Stimulated activated naive CD8-positive, alpha-beta T cell treated with anti-CD3 and anti-CD28 coated beads, Interleukin-15, amount 100 ng/mL, for 72 hours (primary cell): ENCODE results near the gene GNRH2.
A peak's percentile ranks its signal among the peaks of the same experiment; 100 is the strongest.

ENCODE experiments used
- ATAC-seq: fragments of 150-1000 bp; cut with Tn5 transposase; 2 replicates; pipeline ENCODE4 v1.10.0; 2021; ENCODE audit warnings: mild to moderate bottlenecking, moderate library complexity
- DNase-seq, 2 donors: peaks; one replicate each; pipeline ENCODE4 v3.0.0; 2021 to 2022
- H3K27ac Mint-ChIP-seq, 2 donors: one replicate each; pipeline ENCODE4 v1.8.0; 2022; ENCODE audit warnings: mild to moderate bottlenecking in 2 of 2, mixed read lengths in 2 of 2, moderate library complexity in 2 of 2
- H3K27me3 Mint-ChIP-seq: one replicate; pipeline ENCODE4 v1.8.0; 2022; ENCODE audit warnings: mixed read lengths
- H3K4me1 Mint-ChIP-seq: one replicate; pipeline ENCODE4 v1.8.0; 2022; ENCODE audit warnings: mild to moderate bottlenecking, mixed read lengths
- H3K4me3 Mint-ChIP-seq, 2 donors: one replicate each; pipeline ENCODE4 v1.8.0; 2022; ENCODE audit warnings: mild to moderate bottlenecking in 2 of 2, mixed read lengths in 2 of 2, moderate library complexity in 1 of 2
- H3K9me3 Mint-ChIP-seq, 2 donors: one replicate each; pipeline ENCODE4 v1.8.0; 2022; ENCODE audit warnings: mixed read lengths in 2 of 2

GNRH2 gene

GRCh38 chr20:3080939-3081388 lies 37.5 kb downstream of the GNRH2 start:
- Mint-ChIP-seq H3K27ac (no peak overlapping the region), H3K4me3 (no peak overlapping the region), H3K9me3 (no peaks in the 10 kb centered on the region), H3K27me3 (peaks cover 59% of the 10 kb centered on the region), H3K4me1 (peaks cover 40% of the 10 kb centered on the region)
- DNase-seq (no peak), ATAC-seq (no peak)

DNA sequence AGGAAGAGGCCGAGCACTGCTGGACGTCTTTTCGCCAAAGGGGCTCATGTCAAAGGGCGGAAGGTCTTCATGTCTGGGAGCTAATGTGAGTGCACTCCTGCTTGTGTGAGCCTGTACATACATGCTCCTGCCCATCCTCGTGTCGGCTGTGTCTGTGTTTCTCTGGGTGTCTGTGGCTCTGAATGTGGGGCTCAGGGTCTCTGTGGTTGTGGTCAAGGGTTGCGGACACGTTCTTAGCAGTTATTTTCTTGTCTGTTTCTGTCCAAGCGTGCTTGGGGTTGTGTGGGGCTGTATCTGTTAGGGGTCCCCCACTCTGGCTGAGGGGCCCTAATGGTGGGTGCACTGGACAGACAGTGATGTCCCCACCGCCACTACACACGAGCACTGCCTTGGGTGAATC lies 38.2 kb downstream of the GNRH2 start:
- Mint-ChIP-seq H3K27ac (no peak overlapping the region), H3K4me1 (peaks cover 38% of the 10 kb centered on the region), H3K4me3 (no peak overlapping the region), H3K9me3 (no peaks in the 10 kb centered on the region), H3K27me3 (peaks cover 59% of the 10 kb centered on the region)
- ATAC-seq (no peak), DNase-seq (no peak)

DNA sequence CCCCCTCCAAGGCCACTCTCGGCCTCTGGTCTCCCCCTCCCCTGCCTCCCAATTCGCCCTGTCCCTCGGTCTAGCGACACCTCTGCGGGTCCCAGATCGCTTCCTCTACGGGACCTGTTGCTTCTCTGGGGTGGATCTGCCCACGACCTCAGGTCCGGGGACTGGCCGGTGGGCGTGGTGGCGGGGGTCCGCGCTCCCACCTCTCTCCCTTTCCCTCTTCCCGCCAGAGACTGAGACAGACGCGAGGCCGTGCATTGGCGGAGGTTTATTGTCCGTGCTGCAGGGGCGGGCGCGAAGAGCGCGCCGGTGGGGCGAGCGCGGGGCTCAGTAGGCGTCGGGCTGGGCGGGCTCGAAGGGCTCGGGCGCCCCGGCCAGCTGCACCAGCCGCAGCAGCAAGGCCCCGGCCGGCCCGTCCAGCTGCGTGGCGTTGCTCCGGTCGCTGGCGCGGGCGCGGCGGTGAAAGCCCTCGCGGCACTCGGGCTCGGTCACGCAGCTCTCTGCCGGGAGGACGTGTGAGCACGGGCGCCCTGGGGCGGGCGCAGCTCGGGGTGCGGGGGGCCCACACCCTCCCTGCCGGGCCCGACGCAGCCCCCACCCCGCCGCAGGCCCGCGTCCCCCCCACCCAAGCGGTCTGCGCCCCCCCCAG lies 39.0 kb downstream of the GNRH2 start:
- H3K4me1 Mint-ChIP-seq, result peaks cover 30% of the 10 kb centered on the region
- peaks cover 59% of the 10 kb centered on the region for H3K27me3 Mint-ChIP-seq
- no peak overlapping the region for H3K27ac Mint-ChIP-seq
- peak overlapping the region; percentile 54 to 68 for H3K4me3 Mint-ChIP-seq
- no peaks in the 10 kb centered on the region for H3K9me3 Mint-ChIP-seq
- ATAC-seq (peak; percentile 67), DNase-seq (no peak)

DNA sequence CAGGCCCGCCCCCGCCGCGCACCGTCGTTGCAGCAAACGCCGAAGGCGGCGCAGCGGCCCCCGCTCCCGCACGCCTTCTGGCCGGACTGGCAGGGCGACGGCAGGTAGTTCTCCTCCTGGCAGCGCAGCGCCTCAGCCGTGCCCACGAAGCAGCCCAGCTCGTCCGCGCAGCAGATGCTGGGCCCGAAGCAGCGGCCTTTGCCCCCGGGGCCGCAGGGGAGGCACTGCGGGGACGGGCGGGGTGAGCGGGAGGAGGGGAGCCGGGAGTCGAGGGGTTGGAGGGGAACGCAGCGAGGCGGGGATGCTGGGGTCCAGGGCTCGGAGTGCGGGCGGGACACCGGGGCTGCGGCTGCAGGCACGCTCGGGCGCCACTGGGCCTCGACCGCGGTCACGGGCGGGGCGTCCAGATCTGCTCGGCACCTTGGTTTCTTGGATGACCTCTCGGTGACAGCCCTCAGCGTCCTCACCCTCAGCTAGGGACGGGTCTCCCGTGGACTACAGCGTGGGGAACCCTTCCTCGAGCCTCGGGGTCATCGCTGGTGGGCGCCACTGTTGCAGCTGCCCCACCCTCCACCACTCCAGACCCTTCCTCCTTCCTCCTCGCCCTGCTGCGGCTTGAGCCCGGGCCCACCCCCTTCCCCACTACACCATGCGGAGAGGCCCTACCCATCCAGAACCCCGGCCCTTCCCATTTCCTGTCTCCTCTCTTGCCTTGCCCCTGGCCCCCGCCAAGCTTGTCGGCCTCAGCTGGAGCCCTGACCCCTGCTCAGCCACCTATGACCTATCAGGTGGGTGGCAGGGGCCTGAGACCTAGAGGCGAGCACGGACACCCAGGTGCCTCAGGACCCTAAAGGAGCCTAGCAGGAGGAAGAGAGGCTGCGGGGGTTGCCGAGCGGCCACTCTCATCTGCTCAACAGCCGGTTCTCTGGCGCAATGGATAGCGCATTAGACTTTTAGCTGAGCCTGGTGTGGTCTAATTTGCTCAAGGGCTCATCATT lies 39.8 kb downstream of the GNRH2 start:
- H3K4me3 Mint-ChIP-seq, result peak overlapping the region; percentile 44 to 81
- peaks cover 24% of the 10 kb centered on the region for H3K4me1 Mint-ChIP-seq
- no peak overlapping the region for H3K27ac Mint-ChIP-seq
- ATAC-seq (peak; percentile 50), DNase-seq (no peak)
- H3K27me3 Mint-ChIP-seq, result peaks cover 59% of the 10 kb centered on the region
- no peaks in the 10 kb centered on the region for H3K9me3 Mint-ChIP-seq

DNA sequence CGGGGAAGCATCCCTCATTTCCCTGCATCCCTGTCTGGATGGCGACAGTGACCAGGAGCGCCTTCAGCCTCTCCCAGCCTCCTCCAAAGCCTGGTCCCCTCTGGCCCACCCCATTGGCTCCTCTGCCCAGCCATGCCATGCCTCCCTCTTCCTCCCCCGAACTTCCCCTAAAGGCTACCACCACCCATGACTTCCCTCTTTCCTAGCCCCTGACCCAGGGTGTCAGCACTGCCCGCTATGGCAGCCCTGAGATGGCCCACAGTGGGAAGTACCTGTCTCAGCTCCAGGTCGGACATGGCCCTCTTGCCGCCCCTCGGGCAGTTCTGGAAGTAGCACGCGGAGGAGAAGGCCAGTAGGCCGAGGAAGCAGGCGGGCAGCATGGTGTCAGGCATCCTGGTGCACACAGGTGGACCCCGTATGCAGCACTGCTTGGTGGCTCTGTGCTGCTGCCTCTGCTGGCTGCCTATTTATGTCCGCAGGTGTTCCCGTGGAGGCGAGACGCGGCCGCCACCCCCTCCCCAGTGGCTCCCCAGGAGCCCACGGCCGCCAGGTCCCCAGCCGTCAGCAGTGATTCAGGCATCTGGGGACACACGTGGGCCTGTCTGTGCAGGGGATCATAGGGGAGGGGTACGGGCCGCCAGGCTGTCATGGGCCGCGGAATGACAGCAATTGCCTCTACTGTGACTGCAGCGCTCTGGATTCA lies 41.0 kb downstream of the GNRH2 start, which contains the start of gene AVP:
Gene AVP, minus strand, starts transcription at position 442 of the 703 bp plus-strand sequence. Its CDS starts 50 bp downstream, at position 392.
- H3K4me1 Mint-ChIP-seq, result peaks cover 24% of the 10 kb centered on the region
- peaks cover 51% of the 10 kb centered on the region for H3K27me3 Mint-ChIP-seq
- H3K4me3 Mint-ChIP-seq, result peak within 1 kb of the TSS; percentile 44 to 81
- ATAC-seq, result no peak
- H3K9me3 Mint-ChIP-seq, result no peaks in the 10 kb centered on the region
- no peak for DNase-seq
- peak within 1 kb of the TSS in 1 of 2 donors; percentile 27 for H3K27ac Mint-ChIP-seq

- Mint-ChIP-seq H3K27ac (peak overlapping the region in 1 of 2 donors; percentile 27), H3K27me3 (peaks cover 49% of the 10 kb centered on the region), H3K9me3 (no peaks in the 10 kb centered on the region), H3K4me3 (no peak overlapping the region), H3K4me1 (peaks cover 25% of the 10 kb centered on the region)
- ATAC-seq (no peak), DNase-seq (no peak)
Observed at GRCh38 chr20:3084986-3085360, 41.6 kb downstream of the GNRH2 start.

GRCh38 chr20:3085571-3086072 lies 42.2 kb downstream of the GNRH2 start:
- ATAC-seq (no peak), DNase-seq (no peak)
- Mint-ChIP-seq H3K27me3 (peaks cover 43% of the 10 kb centered on the region), H3K9me3 (no peaks in the 10 kb centered on the region), H3K4me3 (no peak overlapping the region), H3K27ac (no peak overlapping the region), H3K4me1 (peaks cover 31% of the 10 kb centered on the region)

- Mint-ChIP-seq H3K4me1 (peaks cover 41% of the 10 kb centered on the region), H3K9me3 (no peaks in the 10 kb centered on the region), H3K27me3 (peaks cover 22% of the 10 kb centered on the region), H3K4me3 (no peak overlapping the region), H3K27ac (no peak overlapping the region)
- ATAC-seq (no peak), DNase-seq (no peak)
Observed at GRCh38 chr20:3088031-3088430, 44.6 kb downstream of the GNRH2 start.

- no peak overlapping the region for H3K27ac Mint-ChIP-seq
- no peaks in the 10 kb centered on the region for H3K27me3 Mint-ChIP-seq
- no peak overlapping the region for H3K4me3 Mint-ChIP-seq
- ATAC-seq (no peak), DNase-seq (no peak)
- no peaks in the 10 kb centered on the region for H3K9me3 Mint-ChIP-seq
- H3K4me1 Mint-ChIP-seq, result peaks cover 32% of the 10 kb centered on the region
Observed at GRCh38 chr20:3090565-3090964, 47.1 kb downstream of the GNRH2 start.

- peaks cover 32% of the 10 kb centered on the region for H3K4me1 Mint-ChIP-seq
- no peaks in the 10 kb centered on the region for H3K27me3 Mint-ChIP-seq
- no peaks in the 10 kb centered on the region for H3K9me3 Mint-ChIP-seq
- ATAC-seq, result peak; percentile 80
- H3K27ac Mint-ChIP-seq, result peak overlapping the region; percentile 97 to 99
- peak overlapping the region; percentile 92 to 94 for H3K4me3 Mint-ChIP-seq
- DNase-seq, result peak; percentile 54 to 66
Observed at GRCh38 chr20:3092611-3093379, 49.4 kb downstream of the GNRH2 start.

GRCh38 chr20:3093861-3094361 lies 50.5 kb downstream of the GNRH2 start:
- H3K9me3 Mint-ChIP-seq, result no peaks in the 10 kb centered on the region

DNA sequence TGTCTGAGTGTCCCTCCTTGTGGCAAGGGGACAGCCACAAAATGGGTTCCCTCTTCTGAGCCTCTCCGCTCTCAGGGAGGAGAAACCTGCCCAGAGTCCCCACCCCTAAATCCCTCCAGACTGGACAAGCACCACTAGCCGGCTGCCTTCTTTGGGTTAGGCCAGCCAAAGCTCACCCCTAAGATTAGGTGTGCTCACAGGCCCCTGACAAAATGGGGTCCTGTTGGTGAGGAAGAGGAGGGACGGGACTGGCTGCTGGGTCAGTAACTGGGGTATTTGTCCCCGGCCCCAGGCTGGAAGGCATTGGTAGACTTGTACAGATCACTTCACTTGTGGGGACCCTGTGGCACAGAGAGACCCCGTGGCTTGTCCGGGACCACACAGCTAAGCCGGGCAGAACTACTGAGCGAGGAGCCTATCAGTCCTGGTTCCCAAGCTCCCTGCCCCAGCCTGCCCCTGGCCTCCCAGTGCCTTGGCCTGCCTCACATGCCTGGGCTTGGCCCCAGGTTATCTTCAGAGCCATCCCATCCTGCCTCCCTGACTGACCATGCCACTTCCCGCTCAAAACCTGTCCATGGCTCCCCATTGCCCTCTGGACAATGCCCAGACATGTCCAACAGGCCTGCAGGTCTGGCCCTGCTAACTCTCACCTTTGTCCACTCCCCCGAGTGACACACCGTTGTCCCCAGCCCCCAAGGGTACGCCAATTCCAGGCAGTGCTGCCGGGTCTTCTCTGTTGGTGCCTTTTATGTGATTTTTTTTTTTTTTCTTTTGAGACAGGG lies 51.6 kb downstream of the GNRH2 start:
- ATAC-seq (no peak), DNase-seq (no peak)
- Mint-ChIP-seq H3K27me3 (no peaks in the 10 kb centered on the region), H3K27ac (peak overlapping the region in 1 of 2 donors; percentile 95), H3K4me3 (peak overlapping the region in 1 of 2 donors; percentile 24), H3K4me1 (peaks cover 31% of the 10 kb centered on the region), H3K9me3 (no peaks in the 10 kb centered on the region)

More at GRCh38 chr20:3093861-3094361, 50.5 kb downstream of the GNRH2 start:
- Mint-ChIP-seq H3K4me1 (peaks cover 32% of the 10 kb centered on the region), H3K4me3 (peak overlapping the region; percentile 60 to 72), H3K27me3 (no peaks in the 10 kb centered on the region), H3K27ac (peak overlapping the region; percentile 87 to 94)
- DNase-seq, result no peak
- no peak for ATAC-seq
